CD4-positive, alpha-beta T cell treated with Interleukin-17A for 4 hours (primary cell): ENCODE results near the gene ZNF385A.
"Not testable (repeated sequence)": the region's sequence is repeated elsewhere in the genome, so short reads cannot be mapped to it uniquely, and the experiment has no call there.

Source experiments
- DNase-seq: peaks from one replicate; pipeline ENCODE4 v3.0.0-alpha.2; 2020; ENCODE audit warnings: mixed read lengths

The ZNF385A gene

GRCh38 chr12:54372113-54372806, 12.3 kb downstream of the ZNF385A start:
- DNase-seq, result no peak

DNA sequence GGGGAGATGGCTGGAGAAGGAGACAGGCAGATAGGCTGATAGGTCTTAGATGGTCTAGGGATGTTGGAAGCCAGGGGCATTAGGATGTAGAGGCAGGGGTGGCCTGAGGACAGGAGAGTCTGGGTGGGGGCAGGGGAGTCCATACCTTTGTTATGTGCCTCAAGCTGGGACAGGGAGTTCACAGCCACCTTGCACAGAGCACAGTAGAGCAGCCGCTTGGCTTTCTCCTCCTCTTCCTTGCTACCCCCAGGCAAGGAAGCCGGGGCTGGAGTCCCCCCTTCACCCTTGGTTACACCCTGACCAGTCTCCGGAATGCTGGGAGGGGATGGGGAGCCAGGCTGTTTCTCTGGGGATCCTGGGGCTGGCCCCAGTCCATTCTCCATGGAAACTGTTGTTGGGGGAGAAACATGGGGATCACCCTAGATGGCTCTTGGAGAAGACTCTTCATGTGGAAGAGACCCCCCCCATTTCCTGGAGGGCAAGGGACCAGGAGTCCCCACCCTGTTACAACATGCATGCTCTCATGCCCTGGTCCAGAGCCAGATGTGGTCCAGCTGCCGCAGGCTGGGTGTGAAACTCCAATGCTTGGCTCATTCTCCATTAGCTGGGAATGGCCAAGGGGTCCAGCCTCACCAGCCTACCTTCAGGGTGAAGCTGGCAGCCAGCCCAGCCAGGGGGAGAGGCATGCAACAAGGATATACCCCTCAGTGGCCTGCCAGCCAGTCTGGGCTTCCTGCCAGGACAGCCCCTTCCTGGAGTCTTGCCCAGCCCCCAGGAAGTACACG, 13.0 kb downstream of the ZNF385A start:
- no peak for DNase-seq

DNA sequence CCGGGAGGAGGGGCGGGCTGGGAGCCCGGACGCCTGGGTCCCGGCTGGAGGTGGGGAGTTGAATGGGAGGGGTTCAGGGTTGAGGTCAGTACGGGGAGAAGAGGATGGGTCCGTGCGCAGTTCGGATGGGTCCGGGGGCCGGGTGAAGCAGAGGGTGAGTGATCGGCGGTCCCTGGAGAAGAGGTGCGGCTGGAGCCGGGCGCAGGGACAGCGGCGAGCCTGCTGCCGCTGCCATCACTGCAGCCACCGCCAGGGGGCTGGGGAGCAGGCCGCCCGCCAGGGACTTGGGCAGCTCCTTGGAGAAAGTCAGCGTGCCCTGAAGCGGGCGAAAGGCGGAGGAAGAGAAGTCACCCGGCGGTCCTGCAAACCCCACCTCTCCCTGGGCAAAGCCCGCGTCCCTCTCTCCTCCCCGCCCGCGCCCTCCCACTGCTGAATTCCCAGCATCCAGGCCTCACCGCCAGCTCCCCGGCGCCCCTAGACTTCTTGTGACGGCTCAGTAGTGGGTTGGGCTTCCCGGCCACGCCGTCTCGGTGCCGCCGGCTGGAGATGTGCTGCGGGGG, 14.3 kb downstream of the ZNF385A start:
- peak; percentile 24 for DNase-seq

DNA sequence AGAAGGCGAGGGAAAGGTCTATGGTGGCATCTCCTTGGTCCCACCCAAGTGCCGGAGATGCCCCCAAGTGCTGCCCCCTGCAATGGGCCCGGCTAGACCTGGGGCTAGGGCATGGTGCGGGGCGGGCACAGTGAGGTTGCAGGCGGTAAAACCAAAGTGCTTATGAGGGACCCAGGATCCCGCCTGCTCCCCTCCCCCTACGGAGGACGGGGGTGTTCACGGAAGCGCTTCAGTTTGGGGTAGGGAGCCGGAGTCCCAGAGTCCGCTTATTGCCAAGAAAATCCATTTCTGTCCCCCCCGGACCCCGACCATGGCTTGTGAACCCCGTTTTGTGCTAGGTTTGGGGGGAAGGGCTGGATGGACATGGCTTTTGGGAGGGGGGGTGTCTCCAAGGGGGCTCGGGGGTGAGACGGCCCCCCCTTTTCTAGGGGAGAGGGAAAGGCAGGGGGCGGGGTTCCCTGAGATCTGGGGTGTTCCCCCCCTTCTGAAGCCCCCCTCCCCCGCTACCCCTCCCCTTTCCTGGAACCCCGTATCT, 14.9 kb downstream of the ZNF385A start:
- no peak for DNase-seq

DNA sequence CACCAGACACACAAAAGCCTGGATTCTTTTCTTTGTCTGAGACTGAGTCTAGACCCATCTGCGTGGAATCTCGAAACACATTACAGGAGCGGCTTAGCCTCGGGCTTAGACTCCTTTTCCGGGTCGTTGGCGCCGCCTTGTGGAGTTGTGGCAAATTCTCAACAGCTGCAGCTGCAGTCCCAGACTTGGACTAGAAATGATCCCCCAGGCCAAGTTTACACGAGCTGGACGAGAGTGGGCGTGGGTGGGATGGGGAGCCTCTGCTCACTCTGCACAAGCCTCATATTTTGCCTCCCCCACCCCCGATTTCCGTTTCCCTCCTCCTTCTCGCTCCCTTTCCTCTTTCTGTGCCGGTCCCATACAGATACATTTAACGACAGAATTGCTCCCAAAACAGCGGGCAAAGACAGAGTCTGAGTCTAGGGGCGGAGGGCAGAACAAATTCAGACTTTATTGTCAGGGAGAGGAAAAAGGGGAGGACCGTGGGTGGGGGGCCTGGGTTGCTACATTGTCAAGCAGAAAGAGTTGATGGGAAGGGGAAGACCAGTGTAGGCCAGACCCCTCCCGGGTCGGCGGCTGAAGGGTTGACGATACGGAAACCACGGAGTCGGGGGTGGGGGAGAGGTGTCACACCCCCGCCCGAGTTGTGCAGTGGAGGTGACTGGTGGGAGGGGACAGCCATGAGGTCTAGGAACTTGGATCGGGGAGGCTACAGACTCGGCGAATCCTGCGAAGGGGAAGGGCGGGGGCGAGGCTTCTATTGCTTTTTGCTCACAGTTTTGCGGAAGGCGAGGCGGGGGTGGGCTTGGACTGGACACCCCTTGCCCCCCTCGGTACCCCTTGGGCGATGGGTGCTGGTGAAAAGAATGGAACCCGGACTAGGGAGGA, 15.6 kb downstream of the ZNF385A start:
- peak; percentile 95 for DNase-seq

DNA sequence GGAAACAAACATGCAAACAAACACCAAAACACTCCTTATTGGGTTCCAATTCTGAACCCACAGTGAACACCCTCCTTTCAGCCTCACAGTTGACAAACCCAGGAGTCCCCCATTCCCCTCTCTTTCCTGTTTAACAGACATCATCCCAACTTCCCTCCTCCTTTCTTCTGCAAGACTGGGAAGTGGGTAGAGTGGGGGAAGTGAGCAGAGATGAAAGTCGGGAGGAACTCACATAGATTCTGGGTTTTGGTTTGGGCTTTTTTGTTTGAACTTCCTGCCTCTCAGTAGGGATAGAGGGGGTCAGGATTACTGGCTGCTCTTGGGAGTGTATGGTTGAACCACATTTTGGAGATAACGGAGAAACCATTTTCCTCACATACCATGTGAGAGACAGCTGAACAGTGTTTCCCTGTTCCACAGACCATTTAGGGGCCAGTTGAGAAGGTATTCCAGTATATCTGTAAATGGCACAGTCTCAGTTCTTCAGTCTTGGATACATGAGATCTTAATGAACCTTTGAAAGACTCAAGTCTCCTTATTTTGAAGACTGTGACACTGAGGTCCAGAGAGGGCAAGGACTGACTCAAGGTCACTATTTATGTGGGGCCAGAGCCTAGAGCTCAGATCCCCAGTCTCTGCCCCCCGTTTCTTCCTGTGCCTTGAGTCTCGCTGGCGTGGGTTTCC, 16.4 kb downstream of the ZNF385A start:
- no peak for DNase-seq

GRCh38 chr12:54364413-54364812, 20.1 kb downstream of the ZNF385A start, which contains the start of gene GPR84:
Gene GPR84 (minus strand): TSS chr12:54364486. CDS start chr12:54363851, 635 bp downstream.
- DNase-seq, result peak; percentile 28

DNA sequence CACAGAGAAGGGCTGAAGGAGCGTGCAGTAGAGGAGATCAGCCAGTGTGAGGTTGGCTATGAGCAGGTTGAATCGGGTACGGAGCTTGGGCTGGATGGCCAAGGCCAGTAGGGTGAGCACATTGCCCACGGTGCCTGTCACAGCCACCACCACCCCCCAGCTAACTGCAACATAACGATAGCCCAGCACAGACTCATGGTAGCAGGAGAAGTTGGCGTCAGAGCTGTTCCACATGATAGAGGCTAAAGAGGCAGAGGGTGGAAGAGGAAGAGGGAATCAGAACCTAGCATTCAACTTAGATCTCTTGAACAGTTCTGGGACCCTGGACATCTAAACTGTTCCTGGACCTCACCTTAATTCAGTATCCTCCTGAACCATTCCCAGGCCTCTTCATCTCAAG, 20.9 kb downstream of the ZNF385A start:
- DNase-seq, result no peak

DNA sequence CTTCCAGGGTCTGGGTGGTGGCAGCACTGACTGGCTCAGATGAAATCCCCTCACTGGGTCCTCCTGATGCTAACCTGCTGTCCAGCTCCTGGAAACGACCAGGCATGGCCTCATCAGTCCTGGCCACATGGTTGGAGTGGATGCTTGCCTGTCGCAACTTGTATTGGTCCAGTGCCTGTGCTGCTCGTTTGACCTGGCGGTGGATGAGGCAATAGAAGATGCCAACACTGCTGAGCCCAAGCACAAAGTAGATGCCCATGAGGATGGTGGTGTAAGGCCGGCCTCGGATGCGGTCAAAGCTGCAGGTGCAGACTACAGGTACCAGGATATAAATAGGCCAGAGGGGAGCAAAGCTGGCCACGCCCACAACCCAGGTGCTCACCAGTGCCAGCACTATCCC, 21.5 kb downstream of the ZNF385A start:
- DNase-seq, result no peak

DNA sequence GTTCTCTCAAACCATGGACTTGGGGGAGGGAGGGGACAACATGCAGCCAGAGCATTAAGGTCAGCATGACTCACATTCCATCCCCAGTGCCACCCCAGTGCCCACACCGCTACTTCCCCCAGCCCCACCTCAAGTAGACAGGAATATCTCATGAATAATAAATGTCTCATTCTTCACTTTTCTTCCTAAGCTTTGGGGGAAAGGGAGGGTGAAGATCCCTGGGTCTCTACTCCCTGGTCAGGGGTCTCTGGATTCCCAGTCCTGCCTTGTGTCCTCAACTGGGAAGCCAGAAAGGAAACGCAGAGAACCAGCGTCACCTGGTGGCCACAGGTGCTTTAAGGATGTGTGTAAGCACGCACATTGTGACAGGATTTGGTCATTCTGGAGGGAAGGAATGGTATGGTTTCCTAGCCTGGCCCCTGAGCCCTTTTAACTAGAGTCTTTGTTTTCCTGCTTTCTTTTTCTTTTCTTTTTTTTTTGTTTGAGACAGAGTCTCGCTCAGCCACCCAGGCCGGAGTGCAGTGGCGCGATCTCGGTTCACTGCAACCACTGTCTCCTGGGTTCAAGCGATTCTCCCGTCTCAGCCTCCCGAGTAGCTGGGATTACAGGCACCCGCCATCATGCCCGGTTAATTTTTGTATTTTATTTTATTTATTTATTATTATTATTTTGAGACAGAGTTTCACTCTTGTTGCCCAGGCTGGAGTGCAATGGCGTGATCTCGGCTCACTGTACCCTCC, 23.6 kb downstream of the ZNF385A start:
- DNase-seq, result peak; percentile 77

DNA sequence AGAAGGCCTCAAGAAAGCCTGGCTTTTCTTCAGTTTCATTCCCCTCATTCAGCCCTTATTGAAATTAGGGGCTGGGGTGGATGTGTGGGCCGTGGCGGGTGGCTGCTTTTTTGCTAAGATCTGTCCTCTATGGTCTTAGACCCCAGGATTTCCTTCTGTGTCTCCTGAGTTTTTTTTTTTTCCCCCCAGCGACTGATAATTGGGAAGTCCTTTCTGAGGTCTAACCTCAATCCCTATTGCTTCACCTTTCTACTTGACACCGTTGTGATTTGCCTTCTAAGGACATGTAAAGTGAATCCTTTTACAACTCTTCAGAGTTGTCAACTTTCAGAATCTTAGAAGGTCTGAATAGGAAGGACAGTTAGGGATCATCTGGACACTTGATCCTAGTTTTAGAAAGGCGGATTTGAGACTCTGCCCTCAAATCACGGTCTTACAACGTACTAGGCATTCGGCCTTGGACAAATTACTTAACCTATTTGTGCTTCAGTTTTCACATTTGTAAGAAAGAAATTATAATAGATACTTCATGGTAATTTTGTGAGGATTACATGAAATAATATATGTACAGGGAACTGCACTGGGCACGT, 24.7 kb downstream of the ZNF385A start:
- no peak for DNase-seq

DNA sequence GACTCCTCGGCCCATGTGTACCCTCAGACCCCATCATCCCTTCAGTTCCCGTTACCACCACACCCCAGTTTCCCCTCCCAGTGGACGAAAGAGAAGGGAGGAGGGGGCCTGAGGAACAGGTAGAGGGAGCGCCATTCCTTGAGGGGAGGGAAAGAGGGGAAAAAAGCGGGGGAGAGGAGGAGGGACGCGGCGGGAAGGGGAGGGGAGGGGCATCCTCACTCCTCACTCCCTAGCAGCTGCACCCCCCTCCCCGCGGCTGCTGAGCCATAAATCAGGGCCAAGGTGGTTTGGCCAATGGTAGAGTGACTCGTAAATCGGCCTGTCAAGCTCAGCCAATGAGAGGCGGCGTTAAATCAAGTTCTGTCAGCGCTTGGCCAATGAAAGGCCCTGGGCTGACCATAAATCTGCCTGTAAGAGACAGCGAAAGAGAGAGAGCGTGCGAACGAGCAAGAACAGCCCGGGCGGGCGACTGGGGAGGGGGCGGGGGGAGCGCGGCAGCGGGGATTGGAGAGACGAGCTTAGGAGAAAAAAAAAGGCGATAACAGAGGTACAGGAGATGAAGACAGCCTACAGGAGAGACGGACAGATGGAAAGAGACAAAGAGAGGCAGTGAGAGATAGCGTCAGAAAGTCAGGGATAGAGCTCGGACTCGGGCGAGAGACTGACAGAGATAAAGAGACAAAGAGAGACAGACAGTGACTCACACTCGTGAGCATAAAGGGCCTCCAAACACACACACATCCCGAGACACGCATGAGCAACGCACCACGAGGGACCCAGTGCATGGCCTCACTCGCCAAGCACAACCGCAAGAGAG, 25.4 kb downstream of the ZNF385A start:
- peak; percentile 91 for DNase-seq

DNA sequence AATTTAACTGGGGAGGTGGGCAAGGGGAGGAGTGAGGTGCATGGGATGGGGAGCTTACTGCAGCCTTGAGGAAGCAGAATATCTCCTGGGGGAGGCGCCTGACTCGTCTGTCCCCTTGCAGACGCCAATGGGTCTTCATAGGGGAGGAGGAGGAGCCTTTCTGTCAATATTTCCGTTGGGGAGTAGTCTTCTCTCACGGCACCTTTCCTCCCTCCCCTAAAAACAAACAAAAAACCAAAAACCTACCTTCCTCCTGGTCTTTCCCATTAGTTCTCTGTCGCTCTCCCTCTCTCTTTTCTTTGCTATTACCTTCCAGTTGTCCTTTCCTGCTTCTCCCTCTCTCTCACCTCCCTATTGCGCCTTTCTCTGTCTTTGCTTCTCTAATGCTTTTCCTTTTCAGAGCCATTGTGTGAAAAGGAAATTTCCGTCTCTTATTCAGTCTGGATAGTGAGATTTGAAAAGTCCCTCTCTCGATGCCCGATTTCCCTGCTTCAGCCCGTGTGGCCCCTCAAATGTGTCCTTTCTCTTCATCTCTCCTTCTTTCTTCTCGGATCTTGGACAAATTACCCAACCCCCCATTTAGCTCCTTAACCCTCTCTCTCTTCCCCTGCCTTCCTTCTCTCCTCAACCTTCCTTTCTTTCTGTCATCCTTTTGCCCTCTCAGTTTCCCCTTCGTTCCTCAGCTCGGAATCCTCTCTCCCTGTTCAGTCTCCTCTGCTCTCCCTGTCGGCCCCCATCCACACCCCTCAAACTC, 26.2 kb downstream of the ZNF385A start:
- peak; percentile 70 for DNase-seq

DNA sequence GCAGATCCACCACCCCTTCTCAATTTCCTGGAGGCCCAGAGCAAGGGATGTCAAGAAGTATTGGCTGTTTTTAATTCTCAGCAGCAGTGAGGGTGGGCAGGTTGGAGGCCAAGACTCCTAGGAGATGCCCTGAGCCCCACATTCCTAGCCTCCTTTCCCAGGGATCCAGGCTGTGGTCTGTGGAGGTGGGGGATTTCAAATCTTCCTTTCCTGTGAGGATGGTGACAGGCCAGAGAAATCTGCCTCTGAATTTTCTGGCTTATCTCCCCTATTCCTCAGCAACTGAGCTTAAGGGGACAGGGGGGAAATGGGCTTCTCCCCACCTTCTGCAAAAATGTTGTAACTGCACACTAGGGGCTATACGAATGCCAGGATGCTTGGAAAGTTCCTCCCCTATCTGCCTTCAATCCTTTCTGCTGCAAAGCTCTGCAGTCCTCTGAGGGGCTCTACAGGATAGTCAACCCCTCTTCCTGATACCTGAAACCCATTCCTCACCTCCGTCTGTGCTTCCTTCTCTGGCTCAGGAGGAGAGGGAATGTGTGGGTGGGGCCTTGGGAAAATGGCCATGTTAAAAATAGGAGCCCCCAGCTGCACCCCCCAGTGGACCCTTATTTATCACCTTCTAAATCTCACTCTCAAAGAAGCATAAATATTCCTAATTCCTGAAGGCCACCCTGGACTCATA, 26.9 kb downstream of the ZNF385A start:
- no peak for DNase-seq

- DNase-seq, result no peak
Observed at GRCh38 chr12:54356951-54357356, 27.6 kb downstream of the ZNF385A start.

GRCh38 chr12:54356228-54356627, 28.3 kb downstream of the ZNF385A start:
- DNase-seq, result no peak

DNA sequence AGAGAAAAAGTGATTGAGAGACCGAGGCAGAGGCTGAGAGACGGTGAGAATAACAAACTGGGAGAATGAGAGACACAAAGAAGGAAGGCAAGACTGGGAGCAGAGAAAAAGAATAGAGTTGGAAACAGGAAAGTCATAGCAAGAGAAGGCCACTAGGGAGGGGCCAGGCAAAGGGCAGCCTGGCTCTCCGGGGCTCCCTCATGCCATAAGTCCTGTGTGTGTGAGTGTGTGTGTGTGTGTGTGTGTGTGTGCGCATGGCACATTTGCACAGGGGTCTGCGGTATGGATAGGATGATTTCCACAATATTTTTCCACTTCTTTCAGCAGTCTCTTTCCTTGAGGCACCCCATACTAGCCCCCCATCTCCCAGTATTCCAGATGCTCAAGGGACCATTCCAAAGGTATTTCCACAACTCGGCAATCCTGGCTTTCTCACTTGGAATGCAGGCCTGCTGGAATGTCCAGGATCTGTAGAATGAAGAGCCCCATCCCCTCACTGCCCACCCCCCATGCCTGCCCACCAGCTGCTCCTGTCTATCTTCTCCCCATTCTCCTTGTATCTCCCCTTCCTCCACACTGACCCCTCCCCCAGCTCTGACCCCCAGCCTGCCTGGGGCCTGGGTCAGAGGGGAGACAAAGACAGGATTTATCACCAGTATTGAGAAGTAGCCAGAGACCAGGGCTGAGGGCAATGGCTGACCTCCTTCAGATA, 29.3 kb downstream of the ZNF385A start:
- DNase-seq, result no peak

DNA sequence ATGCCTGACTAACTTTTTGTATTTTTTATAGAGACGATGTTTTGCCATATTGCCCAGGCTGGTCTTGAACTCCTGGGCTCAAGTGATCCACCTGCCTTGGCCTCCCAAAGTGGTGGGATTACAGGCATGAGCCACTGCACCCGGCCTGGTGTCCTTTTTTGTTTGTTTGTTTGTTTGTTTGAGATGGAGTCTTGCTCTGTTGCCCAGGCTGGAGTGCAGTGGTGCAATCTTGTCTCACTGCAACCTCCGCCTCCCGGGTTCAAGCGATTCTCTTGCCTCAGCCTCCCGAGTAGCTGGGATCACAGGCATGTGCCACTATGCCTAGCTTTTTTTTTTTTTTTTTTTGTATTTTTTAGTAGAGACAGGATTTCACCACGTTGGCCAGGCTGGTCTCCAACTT, 30.3 kb downstream of the ZNF385A start:
- DNase-seq, result not testable (repeated sequence)
